GM12892 (cell line): ENCODE measurements around the gene CCDC167.
"Not testable (repeated sequence)": the region's sequence is repeated elsewhere in the genome, so short reads cannot be mapped to it uniquely, and the experiment has no call there.

Experiments
- DNase-seq: peaks from one replicate; pipeline ENCODE4 v3.0.0; 2011; ENCODE audit not compliant: insufficient read length
- FAIRE-seq: peaks from 2 replicates; lab custom pipeline; 2011; peaks lifted over from hg19 to GRCh38; lab: Jason Lieb, UNC
- POLR2A ChIP-seq: IDR thresholded peaks from 2 replicates; pipeline ENCODE4 v1.6.1; 2011; ENCODE audit warnings: low read depth, low read length, control low read depth
- POLR2AphosphoS5 ChIP-seq: IDR thresholded peaks from 2 replicates; pipeline ENCODE4 v1.6.1; 2011; ENCODE audit warnings: low read depth, low read length, control low read depth
- TAF1 ChIP-seq: IDR thresholded peaks from 2 replicates; pipeline ENCODE4 v1.6.1; 2011; ENCODE audit warnings: low read depth, mild to moderate bottlenecking, control low read depth, low read length, borderline replicate concordance

The CCDC167 gene

DNA sequence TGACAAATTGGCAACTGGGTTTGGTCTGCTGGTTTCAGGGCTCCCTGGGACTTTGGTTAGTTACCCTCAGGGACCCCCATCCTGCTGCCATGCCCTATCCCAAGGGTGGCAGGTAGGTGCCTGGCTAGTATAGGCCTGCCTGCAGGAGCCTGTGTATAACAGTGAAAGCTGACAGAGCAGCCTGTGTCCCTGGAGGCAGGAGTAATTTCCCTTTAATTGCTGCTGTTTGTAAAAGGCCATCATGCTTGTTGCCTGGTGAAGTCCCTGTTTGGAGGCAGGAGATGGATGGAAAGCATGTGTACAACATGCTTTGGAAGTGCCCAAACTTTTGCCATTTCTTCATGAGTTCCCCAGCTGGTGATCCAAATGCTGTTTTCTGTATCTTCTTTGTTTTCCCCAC is 36.6 kb downstream of the CCDC167 start:
- FAIRE-seq: no peak
- no peak for TF ChIP-seq POLR2AphosphoS5
- TF ChIP-seq POLR2A: no peak
- TF ChIP-seq TAF1: no peak
- no peak for DNase-seq

DNA sequence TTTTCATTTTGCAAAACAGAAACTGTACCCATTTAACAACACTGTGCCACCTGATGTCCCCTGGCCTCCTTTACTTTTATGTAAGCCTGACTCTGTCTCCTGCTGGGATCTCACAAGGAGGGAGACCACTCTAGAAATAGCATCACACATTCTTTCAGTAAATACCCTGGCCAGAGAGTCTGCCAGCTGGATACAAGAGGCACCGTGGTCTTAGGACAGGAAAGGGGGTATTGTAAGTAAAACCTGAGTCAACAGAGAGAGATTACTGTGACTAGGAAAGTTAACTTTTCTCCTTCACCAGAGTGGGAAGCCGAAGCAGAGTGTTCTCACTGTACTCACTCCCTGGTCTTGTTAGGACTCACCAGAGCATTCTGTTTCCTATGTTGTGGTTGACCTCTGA is 38.9 kb downstream of the CCDC167 start:
- DNase-seq (no peak), FAIRE-seq (no peak)
- no peak for TF ChIP-seq TAF1

DNA sequence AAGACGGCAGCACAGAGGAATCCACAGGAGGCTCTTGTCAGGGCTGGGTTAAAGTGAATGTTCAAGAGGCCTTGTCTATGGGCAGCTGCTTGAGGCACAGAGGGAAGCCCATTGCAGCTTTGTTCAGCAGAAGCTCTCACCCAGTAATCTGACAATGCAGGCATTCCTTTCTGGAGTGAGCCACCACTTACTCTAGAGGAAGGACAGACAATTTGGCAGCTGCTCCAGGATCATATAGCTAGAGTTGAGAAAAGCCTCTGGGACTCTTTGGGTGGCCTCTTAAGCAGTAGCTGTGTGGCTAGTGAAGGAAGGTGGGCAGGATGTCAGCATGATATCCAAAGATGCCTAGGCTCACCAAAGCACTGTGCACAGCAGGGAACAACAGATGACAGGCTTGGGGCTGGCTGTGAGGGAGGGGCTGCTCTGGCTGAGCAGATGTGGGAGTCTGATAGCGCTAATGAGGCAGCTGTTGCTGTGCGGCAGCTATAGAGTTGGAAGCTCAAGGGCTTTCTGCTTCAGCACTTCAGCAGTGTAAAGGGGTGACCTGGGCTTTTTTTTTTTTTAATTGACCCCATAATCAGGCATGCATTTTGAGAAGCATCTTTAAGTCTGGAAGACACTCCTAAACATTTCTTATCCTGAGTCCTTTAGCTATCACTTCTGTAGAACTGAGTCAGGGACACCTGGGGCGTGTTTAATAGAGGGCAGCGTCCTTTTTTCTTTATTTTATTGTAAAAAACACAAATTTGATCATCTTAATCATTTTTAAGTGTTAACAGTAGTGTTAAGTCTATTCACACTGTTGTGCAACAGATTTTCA is 39.5 kb downstream of the CCDC167 start:
- TF ChIP-seq POLR2A (no peak), POLR2AphosphoS5 (no peak), TAF1 (no peak)
- DNase-seq (no peak), FAIRE-seq (no peak)

DNA sequence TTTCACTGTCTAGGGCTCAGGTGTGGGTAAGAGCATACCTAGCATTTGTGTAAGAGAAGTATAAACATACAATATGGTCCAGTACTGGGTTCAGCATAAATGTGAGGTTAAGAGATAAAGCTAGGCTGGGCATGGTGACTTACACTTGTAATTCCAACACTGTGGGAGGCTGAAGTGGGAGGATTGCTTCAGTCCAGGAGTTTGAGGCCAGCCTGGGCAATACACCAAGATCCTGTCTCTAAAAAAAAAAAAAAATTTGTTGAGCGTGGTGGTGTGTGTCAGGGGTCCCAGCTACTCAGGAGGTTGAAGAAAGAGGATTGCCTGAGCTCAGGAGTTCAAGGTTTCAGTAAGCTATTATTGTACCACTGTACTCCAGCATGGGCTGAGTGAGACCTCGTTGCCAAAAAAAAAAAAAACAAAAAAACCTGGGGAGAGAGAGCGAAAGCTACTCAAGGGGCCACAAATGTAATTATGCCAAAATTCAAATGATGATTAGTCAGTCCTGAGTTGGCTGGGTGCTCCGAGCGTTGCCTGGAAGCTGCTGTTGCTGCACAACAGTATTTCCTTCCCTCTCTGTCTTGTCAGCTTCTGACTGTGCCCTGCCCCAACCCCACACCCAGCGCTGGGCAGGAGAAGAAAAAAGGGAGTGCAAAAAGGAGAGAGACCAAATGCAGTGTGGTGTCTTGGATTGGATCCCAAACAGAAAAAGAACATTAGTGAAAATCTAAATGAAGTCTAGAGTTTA is 42.7 kb downstream of the CCDC167 start:
- FAIRE-seq (no peak), DNase-seq (no peak)
- no peak for TF ChIP-seq TAF1
- TF ChIP-seq POLR2A: no peak
- TF ChIP-seq POLR2AphosphoS5: no peak

DNA sequence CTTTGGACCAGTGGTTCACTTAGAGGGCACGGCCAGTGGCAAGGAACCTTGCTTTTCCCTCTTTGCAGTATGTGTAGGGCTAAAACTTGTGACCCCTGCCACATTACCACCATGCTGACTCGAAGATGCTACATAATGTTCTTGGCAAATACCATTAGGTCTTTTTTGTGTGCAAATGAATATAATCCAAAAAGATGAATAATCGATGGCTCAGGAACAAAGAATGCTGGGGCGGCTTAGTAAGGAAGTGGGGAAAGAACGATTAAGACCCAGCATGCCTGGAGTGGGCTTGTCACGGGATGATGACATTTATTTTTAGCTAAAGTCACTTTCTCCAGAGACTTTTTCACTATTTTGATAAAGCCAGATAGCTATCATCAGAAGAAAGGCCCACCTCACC is 43.6 kb downstream of the CCDC167 start:
- FAIRE-seq (no peak), DNase-seq (no peak)
- no peak for TF ChIP-seq POLR2A
- TF ChIP-seq POLR2AphosphoS5: no peak
- TF ChIP-seq TAF1: no peak

DNA sequence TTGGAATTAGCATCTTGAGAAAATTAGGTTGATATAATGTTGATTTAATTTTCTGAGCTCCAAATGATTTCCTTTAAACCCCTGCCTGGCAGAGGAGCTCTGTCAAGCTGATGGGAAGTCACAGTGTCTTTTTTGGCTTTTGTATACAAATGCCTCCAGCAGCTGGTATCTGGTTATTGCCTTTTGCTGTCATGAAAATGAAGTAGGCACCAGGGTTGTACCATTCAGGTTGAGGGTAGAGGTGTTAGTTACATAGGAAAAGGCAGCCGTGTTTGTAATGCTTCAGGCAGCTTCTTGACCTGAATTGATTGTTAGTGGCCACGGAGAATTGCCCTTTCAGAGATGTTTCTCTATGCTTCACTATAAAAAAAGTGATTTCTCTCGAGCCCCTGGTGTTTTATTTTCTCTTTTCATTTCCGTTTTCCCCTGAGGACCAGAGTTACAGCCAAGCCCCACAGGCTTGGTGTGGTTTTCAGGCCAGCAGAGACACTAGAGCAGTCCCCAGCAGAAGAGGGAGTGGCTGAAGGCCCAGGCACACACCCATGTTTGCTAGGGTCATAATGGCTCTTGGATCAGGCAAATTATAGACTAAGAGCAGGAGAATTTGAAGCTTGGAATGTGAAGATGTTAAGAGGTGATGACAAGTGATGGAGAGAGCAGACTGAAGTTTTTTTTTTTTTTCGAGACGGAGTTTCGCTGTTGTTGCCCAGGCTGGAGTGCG is 45.1 kb downstream of the CCDC167 start:
- no peak for TF ChIP-seq TAF1
- no peak for TF ChIP-seq POLR2AphosphoS5
- no peak for TF ChIP-seq POLR2A
- DNase-seq (no peak), FAIRE-seq (no peak)

DNA sequence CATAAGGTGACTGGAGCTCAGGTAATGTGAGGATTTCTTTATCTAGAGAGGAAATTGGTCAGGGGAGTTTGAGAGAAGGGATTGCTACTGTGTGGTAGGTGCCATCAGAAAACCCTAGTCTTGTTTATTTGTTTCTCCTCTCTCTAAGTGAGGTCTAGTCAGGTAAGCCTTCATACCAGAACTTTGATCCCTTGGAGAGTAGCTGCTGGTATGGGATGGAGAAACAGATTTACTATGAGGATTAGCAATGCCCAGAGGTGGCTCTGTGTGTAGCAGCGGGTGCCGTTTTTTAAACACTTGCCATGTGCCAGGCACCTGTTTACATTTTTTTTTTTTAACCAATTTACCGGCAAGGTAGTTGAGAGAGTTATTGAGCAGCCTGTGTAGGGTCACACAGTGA is 47.2 kb downstream of the CCDC167 start:
- FAIRE-seq (no peak), DNase-seq (no peak)
- TF ChIP-seq POLR2AphosphoS5 (no peak), TAF1 (no peak), POLR2A (no peak)

DNA sequence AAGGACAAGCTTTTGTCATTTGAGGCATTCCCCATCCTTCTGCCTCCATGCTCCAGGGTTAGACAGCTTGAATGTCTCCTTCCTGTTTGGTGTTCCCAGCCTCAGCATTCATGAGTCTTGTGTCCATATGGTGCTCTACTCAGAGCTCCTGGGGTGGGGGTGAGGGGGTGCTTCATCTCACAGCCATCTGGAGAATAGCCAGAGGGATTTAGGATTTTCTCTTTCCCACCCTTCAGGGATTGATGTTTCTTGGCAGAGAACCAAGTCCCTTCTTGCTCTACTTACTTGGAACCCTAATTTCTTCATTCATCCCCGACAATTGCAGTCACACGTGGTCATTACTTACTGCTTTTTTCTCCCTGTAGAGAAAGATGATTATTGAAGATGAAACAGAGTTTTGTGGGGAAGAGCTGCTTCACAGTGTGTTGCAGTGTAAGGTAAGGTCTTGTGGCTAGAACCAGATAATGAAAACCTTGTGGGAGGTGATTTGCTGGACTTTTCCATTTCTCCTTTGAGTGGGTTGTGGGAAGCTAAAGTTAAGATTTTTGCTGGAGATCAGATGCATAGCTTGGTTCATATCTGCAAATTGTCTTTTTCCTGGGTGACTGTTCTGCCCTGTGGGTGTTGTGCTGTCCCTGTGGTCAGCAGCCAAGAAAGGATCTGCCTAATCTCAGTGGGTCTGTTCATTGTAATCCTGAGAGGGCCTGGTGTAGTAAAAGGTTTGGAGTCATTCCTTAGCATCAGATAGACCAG is 48.1 kb downstream of the CCDC167 start:
- TF ChIP-seq POLR2A (no peak), POLR2AphosphoS5 (no peak), TAF1 (no peak)
- no peak for FAIRE-seq
- DNase-seq: no peak

DNA sequence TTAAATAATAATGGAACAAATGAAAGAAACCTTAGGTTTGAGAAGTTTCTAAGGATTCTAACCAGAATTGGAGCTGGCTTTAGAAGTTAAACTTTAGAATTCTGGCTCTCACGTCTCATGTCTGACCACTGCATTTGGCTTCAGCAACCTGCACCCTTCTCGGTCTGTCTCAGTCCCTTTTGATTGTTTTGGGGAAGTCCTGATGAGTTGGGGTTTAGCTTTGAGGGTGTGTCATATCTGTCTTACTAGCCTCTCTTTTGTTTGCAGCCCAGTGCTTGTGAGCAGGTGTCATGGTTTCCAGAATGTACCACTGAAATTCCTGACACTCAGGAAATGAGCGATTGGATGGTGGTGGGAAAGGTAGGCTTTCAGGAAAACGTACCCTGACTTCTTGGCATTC is 49.7 kb downstream of the CCDC167 start:
- TF ChIP-seq POLR2A (no peak), TAF1 (no peak), POLR2AphosphoS5 (no peak)
- DNase-seq (no peak), FAIRE-seq (no peak)

DNA sequence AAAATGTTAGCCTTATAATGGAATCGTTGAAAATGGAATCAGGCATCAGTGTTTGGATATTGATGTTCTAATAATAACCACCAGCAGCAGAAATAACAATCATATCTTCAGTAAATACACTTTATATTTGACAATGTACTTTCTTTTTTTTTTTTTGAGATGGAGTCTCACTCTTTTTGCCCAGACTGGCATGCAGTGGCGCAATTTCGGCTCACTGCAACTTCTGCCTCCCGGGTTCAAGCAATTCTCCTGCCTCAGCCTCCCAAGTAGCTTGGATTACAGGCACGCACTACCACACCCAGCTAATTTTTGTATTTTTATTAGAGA is 56.5 kb downstream of the CCDC167 start:
- not testable (repeated sequence) for FAIRE-seq, DNase-seq
